H1 (cell line): ENCODE data around the gene RITA1. TPM values are rescaled to one million over a fixed set of nuclear protein-coding genes. Genes with fewer than 3 reads are reported as not detected.
A peak's percentile ranks its signal among the peaks of the same experiment; 100 is the strongest.

Experiments
- CTCF ChIA-PET: fragments of 300-600 bp; sonication (Branson Sonifier 250); formaldehyde crosslinking; loops from one replicate; lab custom pipeline; 2021; ENCODE audit not compliant: partially characterized antibody; lab: Charles Lee
- POLR2A ChIA-PET: fragments of 300-600 bp; sonication (Branson Sonifier 250); formaldehyde crosslinking; loops from one replicate; lab custom pipeline; 2021; ENCODE audit warnings: inconsistent platforms; ENCODE audit not compliant: partially characterized antibody; lab: Charles Lee
- DNase-seq, 2 experiments: peaks; one replicate each; pipeline versions ENCODE4 v3.0.0 to v3.0.0-alpha.2; 2010 to 2022; ENCODE audit warnings: low spot score in 2 of 2, low read depth in 1 of 2, mixed read lengths in 1 of 2
- FAIRE-seq: peaks from 2 replicates; lab custom pipeline; 2011; peaks lifted over from hg19 to GRCh38; lab: Jason Lieb, UNC
- H2AFZ ChIP-seq: 2 replicates; pipeline ENCODE4 v1.8.1; 2012; ENCODE audit warnings: low read length, inconsistent platforms
- H2AK5ac ChIP-seq: 2 replicates; pipeline ENCODE4 v1.6.1; 2013; ENCODE audit warnings: low read depth, low read length
- H2BK120ac ChIP-seq: replicated peaks from 2 replicates; pipeline ENCODE3; 2013; ENCODE audit warnings: low read depth, low read length, inconsistent platforms
- H2BK12ac ChIP-seq: 2 replicates; pipeline ENCODE4 v1.6.1; 2013; ENCODE audit warnings: low read depth, low read length
- H2BK15ac ChIP-seq: 2 replicates; pipeline ENCODE4 v1.6.1; 2013; ENCODE audit warnings: low read length
- H2BK20ac ChIP-seq: 2 replicates; pipeline ENCODE4 v1.6.1; 2013; ENCODE audit warnings: low read length
- H2BK5ac ChIP-seq: 2 replicates; pipeline ENCODE4 v1.6.1; 2013; ENCODE audit warnings: low read depth, low read length
- H3K14ac ChIP-seq: 2 replicates; pipeline ENCODE4 v1.6.1; 2013; ENCODE audit warnings: inconsistent platforms; ENCODE audit not compliant: insufficient read length
- H3K18ac ChIP-seq: 2 replicates; pipeline ENCODE4 v1.6.1; 2013; ENCODE audit warnings: low read length; ENCODE audit errors: extremely low read depth
- H3K23ac ChIP-seq: 2 replicates; pipeline ENCODE4 v1.6.1; 2013; ENCODE audit warnings: inconsistent platforms; ENCODE audit not compliant: insufficient read length
- H3K23me2 ChIP-seq: 2 replicates; pipeline ENCODE4 v1.6.1; 2013; ENCODE audit warnings: low read depth, low read length
- H3K27ac ChIP-seq: 2 replicates; pipeline ENCODE4 v1.6.1; 2011; ENCODE audit warnings: low read depth, low read length, inconsistent platforms
- H3K27me3 ChIP-seq, 4 experiments: replicated peaks in 1 of 4; 1 replicate in 1 of 4; 2 replicates in 3 of 4; pipeline versions ENCODE4 v1.6.1 to v1.8.1; 2011 to 2013; ENCODE audit warnings: low read length in 3 of 4, mild to moderate bottlenecking in 3 of 4, inconsistent platforms in 2 of 4, mixed read lengths in 2 of 4, moderate library complexity in 1 of 4; ENCODE audit not compliant: control insufficient read depth in 3 of 4, insufficient read depth in 3 of 4; ENCODE audit errors: extremely low read depth in 1 of 4
- H3K36me3 ChIP-seq, 4 experiments: 2 replicates each; pipeline versions ENCODE4 v1.6.1 to v1.8.1; 2011 to 2013; ENCODE audit warnings: mild to moderate bottlenecking in 4 of 4, low read length in 3 of 4, moderate library complexity in 2 of 4, control low read depth in 1 of 4, inconsistent platforms in 1 of 4; ENCODE audit not compliant: insufficient read depth in 4 of 4, control insufficient read depth in 2 of 4
- H3K4ac ChIP-seq: replicated peaks from 2 replicates; pipeline ENCODE3; 2013; ENCODE audit warnings: low read length, low read depth, mixed read lengths, inconsistent platforms; ENCODE audit not compliant: insufficient read length
- H3K4me1 ChIP-seq, 4 experiments: replicated peaks in 1 of 4; 1 replicate in 1 of 4; 2 replicates in 3 of 4; pipeline versions ENCODE4 v1.6.1 to v1.8.1; 2011 to 2013; ENCODE audit warnings: low read length in 3 of 4, inconsistent platforms in 2 of 4, mixed read lengths in 1 of 4; ENCODE audit not compliant: insufficient read depth in 4 of 4, control insufficient read depth in 3 of 4
- H3K4me2 ChIP-seq, 2 experiments: 2 replicates each; pipeline versions ENCODE4 v1.6.1 to v1.8.1; 2011 to 2013; ENCODE audit warnings: low read depth in 2 of 2, low read length in 2 of 2, control low read depth in 1 of 2, inconsistent platforms in 1 of 2, mild to moderate bottlenecking in 1 of 2; ENCODE audit not compliant: insufficient read depth in 1 of 2
- H3K4me3 ChIP-seq, 4 experiments: fragments of 200-600, 300-600 bp in 1 of 4; sonication (generic), shearing (Covaris generic), sonication (Bioruptor Twin) in 1 of 4; 2 replicates each; pipeline versions ENCODE4 v1.5.1 to v1.8.1; 2011 to 2016; ENCODE audit warnings: low read length in 4 of 4, low read depth in 3 of 4, control low read depth in 2 of 4, inconsistent platforms in 2 of 4, mild to moderate bottlenecking in 2 of 4, mixed read lengths in 1 of 4, moderate library complexity in 1 of 4; ENCODE audit not compliant: insufficient read depth in 2 of 4; ENCODE audit errors: extremely low read depth in 1 of 4
- H3K56ac ChIP-seq: replicated peaks from 2 replicates; pipeline ENCODE3; 2013; ENCODE audit warnings: low read depth, mild to moderate bottlenecking, mixed read lengths, low read length, inconsistent platforms; ENCODE audit not compliant: insufficient read length
- H3K79me1 ChIP-seq: 2 replicates; pipeline ENCODE4 v1.6.1; 2013; ENCODE audit warnings: low read depth, low read length, control low read depth
- H3K79me2 ChIP-seq, 2 experiments: 2 replicates each; pipeline versions ENCODE4 v1.6.1 to v1.8.1; 2012 to 2013; ENCODE audit warnings: low read length in 2 of 2, mild to moderate bottlenecking in 2 of 2, inconsistent platforms in 1 of 2; ENCODE audit not compliant: insufficient read depth in 2 of 2, control insufficient read depth in 1 of 2
- H3K9ac ChIP-seq, 4 experiments: replicated peaks in 1 of 4; 1 replicate in 1 of 4; 2 replicates in 3 of 4; pipeline versions ENCODE4 v1.6.1 to v1.8.1; 2011 to 2013; ENCODE audit warnings: low read depth in 3 of 4, low read length in 3 of 4, control low read depth in 2 of 4, mild to moderate bottlenecking in 2 of 4, moderate library complexity in 2 of 4, inconsistent platforms in 1 of 4; ENCODE audit errors: extremely low read depth in 1 of 4
- H3K9me3 ChIP-seq, 2 experiments: 2 replicates each; pipeline versions ENCODE4 v1.6.1 to v1.8.1; 2012 to 2013; ENCODE audit warnings: mild to moderate bottlenecking in 2 of 2, moderate library complexity in 2 of 2, control low read depth in 1 of 2, inconsistent platforms in 1 of 2, low read depth in 1 of 2, low read length in 1 of 2, mixed read lengths in 1 of 2; ENCODE audit not compliant: insufficient read depth in 2 of 2
- H4K20me1 ChIP-seq, 2 experiments: replicated peaks in 1 of 2; 2 replicates each; pipeline versions ENCODE3 to v1.8.1; 2011 to 2013; ENCODE audit warnings: inconsistent platforms in 2 of 2, low read length in 2 of 2, mild to moderate bottlenecking in 1 of 2; ENCODE audit not compliant: insufficient read depth in 2 of 2, control insufficient read depth in 1 of 2
- H4K5ac ChIP-seq: 2 replicates; pipeline ENCODE4 v1.6.1; 2013; ENCODE audit warnings: low read length, low read depth, mixed read lengths, inconsistent platforms; ENCODE audit not compliant: insufficient read length
- H4K8ac ChIP-seq: 2 replicates; pipeline ENCODE4 v1.8.0; 2013; ENCODE audit warnings: mild to moderate bottlenecking, moderate library complexity, low read length, inconsistent platforms; ENCODE audit not compliant: insufficient read depth; ENCODE audit errors: extremely low read depth
- H4K91ac ChIP-seq: replicated peaks from 2 replicates; pipeline ENCODE3; 2013; ENCODE audit warnings: low read length, mixed read lengths, inconsistent platforms; ENCODE audit not compliant: insufficient read length
- ASH2L ChIP-seq: fragments of 200-600, 300-600 bp; sonication (generic); IDR thresholded peaks from one replicate; pipeline ENCODE4 v1.7.1; 2017; ENCODE audit warnings: low read length
- CTBP2 ChIP-seq: IDR thresholded peaks from 2 replicates; pipeline ENCODE4 v1.7.0; 2011; ENCODE audit warnings: borderline replicate concordance, mild to moderate bottlenecking, moderate library complexity, mixed read lengths, low read length; ENCODE audit not compliant: insufficient read depth, insufficient read length
- CTCF ChIP-seq, 3 experiments: IDR thresholded peaks; 1 replicate in 2 of 3; 2 replicates in 1 of 3; pipeline versions ENCODE4 v1.5.1 to v1.6.1; 2011; ENCODE audit warnings: low read length in 3 of 3, mild to moderate bottlenecking in 3 of 3, inconsistent platforms in 2 of 3, low read depth in 1 of 3, moderate library complexity in 1 of 3; ENCODE audit not compliant: insufficient read depth in 1 of 3; ENCODE audit errors: control extremely low read depth in 1 of 3
- EGR1 ChIP-seq: IDR thresholded peaks from 2 replicates; pipeline ENCODE4 v1.6.1; 2011; ENCODE audit warnings: low read depth, low read length, borderline replicate concordance
- MAX ChIP-seq: IDR thresholded peaks from 2 replicates; pipeline ENCODE4 v1.6.1; 2012; ENCODE audit warnings: inconsistent platforms
- NANOG ChIP-seq: IDR thresholded peaks from 2 replicates; pipeline ENCODE4 v1.6.1; 2011; ENCODE audit warnings: low read length, low read depth, mild to moderate bottlenecking, inconsistent platforms; ENCODE audit not compliant: insufficient read depth, poor library complexity, severe bottlenecking
- RFX5 ChIP-seq: IDR thresholded peaks from 2 replicates; pipeline ENCODE4 v1.6.1; 2011; ENCODE audit warnings: low read depth, low read length, improper control_type of control experiment, borderline replicate concordance
- SIX5 ChIP-seq: IDR thresholded peaks from 2 replicates; pipeline ENCODE4 v1.6.1; 2011; ENCODE audit warnings: mild to moderate bottlenecking, low read depth, low read length
- SP1 ChIP-seq: IDR thresholded peaks from 2 replicates; pipeline ENCODE4 v1.6.1; 2011; ENCODE audit warnings: low read depth, low read length
- SP2 ChIP-seq: IDR thresholded peaks from 2 replicates; pipeline ENCODE4 v1.6.1; 2012; ENCODE audit warnings: mild to moderate bottlenecking, low read length, inconsistent platforms
- SUZ12 ChIP-seq: fragments of 200-600 bp; sonication (generic); IDR thresholded peaks from 2 replicates; pipeline ENCODE4 v1.6.1; 2012; ENCODE audit warnings: mild to moderate bottlenecking, inconsistent platforms, low read length, moderate library complexity, mixed read lengths
- WGBS, 2 experiments: shearing (Covaris generic) in 1 of 2; methylation state at CpG; one replicate each; pipeline versions ENCODE4 v1.1.6 to v1.1.7; 2013 to 2015; ENCODE audit warnings: low lambda C conversion rate in 2 of 2, mixed read lengths in 2 of 2, inconsistent platforms in 1 of 2, low coverage in 1 of 2, missing lambda C conversion rate in 1 of 2; ENCODE audit not compliant: insufficient replicate concordance in 2 of 2, insufficient coverage in 1 of 2, insufficient read length in 1 of 2; ENCODE audit errors: extremely low coverage in 1 of 2, missing lambda C conversion rate in 1 of 2; 5-methylcytosine and 5-hydroxymethylcytosine counted together
- polyA plus RNA-seq, 7 experiments: library from polyadenylated mRNA; depleted of rRNA in 3 of 7; stranded (reverse) in 5 of 7; unstranded in 2 of 7; fragments of >200 nt in 5 of 7; fragments of 200-250 nt in 2 of 7; gene quantifications; 1 replicate in 5 of 7; 2 replicates in 1 of 7; 4 replicates in 1 of 7; pipeline versions ENCODE4 v1.2.1 to v1.2.3, GENCODE V29; 2011 to 2013; ENCODE audit warnings: missing spikeins in 2 of 7, mixed read lengths in 2 of 7
- total RNA-seq: library from RNA; stranded (reverse); fragmentation: NEBNext Ultra II Directional; extraction: Animal tissue kit (Norgen Biotek cat#: 25700); gene quantifications from 2 replicates; pipeline ENCODE4 v1.2.1, GENCODE V29; 2021

The RITA1 gene
- total and polyA plus RNA-seq, 2 of the 8 experiments (the other 6 are each of a cell fraction or from before 2014, with no cell fraction given) = 24.1 to 25.8 TPM

- Histone ChIP-seq H4K8ac (no peak overlapping the region), H3K4me3 (no peak overlapping the region), H3K14ac (no peak overlapping the region), H3K9me3 (no peaks in the 10 kb centered on the region), H2BK12ac (0 out of 2 replicates have a peak overlapping the region, but pooled peaks have one; percentile 60), H4K5ac (no peak overlapping the region), H2BK15ac (no peak overlapping the region), H2BK120ac (no peak overlapping the region), H2BK20ac (no peak overlapping the region), H3K79me1 (no peaks in the 10 kb centered on the region), H3K79me2 (no peaks in the 10 kb centered on the region), H3K4me2 (no peak overlapping the region), H3K18ac (peak overlapping the region; percentile 7; the same call in 1 of the 2 replicates), H4K91ac (no peak overlapping the region), H3K9ac (no peak overlapping the region), H3K27me3 (no peaks in the 10 kb centered on the region), H3K23me2 (no peaks in the 10 kb centered on the region), H3K4ac (no peak overlapping the region), H3K56ac (no peak overlapping the region), H2AFZ (no peak overlapping the region), H3K23ac (no peak overlapping the region), H2AK5ac (no peak overlapping the region), H3K4me1 (peaks cover 0 to 5% (median 0%) of the 10 kb centered on the region in 4 experiments; a peak in 2 of 7 replicates), H2BK5ac (no peak overlapping the region), H4K20me1 (no peaks in the 10 kb centered on the region), H3K36me3 (peaks cover 0 to 4% (median under 1%) of the 10 kb centered on the region in 4 experiments; a peak in 3 of 8 replicates), H3K27ac (no peak overlapping the region)
- 33% methylated on average over 4 of the region's 4 CpGs; no CpG with 5 or more reads in 1 of the 2 experiments for WGBS, 2 experiments
- FAIRE-seq (no peak), DNase-seq (peak in 1 of 2 experiments; percentile 72)
- ChIA-PET POLR2A (interaction anchor here (0.6 to 3.5 kb wide), 6 partner anchors 11 to 96 kb away, joined by 3 to 30 read pairs (median 4); partner anchors contain the start of genes DDX54, RITA1 and TPCN1), CTCF (interaction anchor here (0.6 to 1.9 kb wide), 12 partner anchors 11 to 228 kb away, joined by 3 to 10 read pairs (median 4); no protein-coding TSS in a partner anchor)
- TF ChIP-seq NANOG = no peak
- TF ChIP-seq EGR1 = no peak
- no peak for TF ChIP-seq MAX
- no peak for TF ChIP-seq ASH2L
- peak; percentile 19; the same call in 1 of the 2 replicates for TF ChIP-seq SP2
- TF ChIP-seq SP1 = no peak
- TF ChIP-seq SUZ12 = no peak
- no peak for TF ChIP-seq CTBP2
- TF ChIP-seq RFX5 = no peak
- no peak for TF ChIP-seq SIX5
- TF ChIP-seq CTCF (IDR thresholded peaks at IDR 0.05; ENCODE audit: control extremely low read depth in 1 of 3, insufficient read depth in 1 of 3, low read depth in 1 of 3, low read length in 3 of 3) = peak; percentile 65 to 73 (median 72)
These were observed 11.5 kb downstream of the RITA1 start for GRCh38 chr12:113196990-113197389.
